MM.1S (cell line): ENCODE measurements around the gene TANGO2.

ENCODE experiments used
- CTCF ChIP-seq: fragments of 300-600 bp; sonication (generic); IDR thresholded peaks from 2 replicates; pipeline ENCODE4 v1.5.1; 2016; ENCODE audit warnings: antibody characterized with exemption, low read length, mixed read lengths
- EZH2 ChIP-seq: fragments of 300-600 bp; sonication (generic); optimal IDR thresholded peaks from 2 replicates; pipeline ENCODE3; 2017; ENCODE audit warnings: low read depth, mild to moderate bottlenecking, antibody characterized with exemption, low read length, mixed read lengths

- TF ChIP-seq CTCF: no peak
- no peak for TF ChIP-seq EZH2
Observed at GRCh38 chr22:20112623-20113511, 92.0 kb downstream of the TANGO2 start.
